Activated CD8-positive, alpha-beta memory T cell treated with anti-CD3 and anti-CD28 coated beads for 1 hour (primary cell): ENCODE measurements around the gene NOX4.
"Not testable (repeated sequence)": the region's sequence is repeated elsewhere in the genome, so short reads cannot be mapped to it uniquely, and the experiment has no call there.

Experiments
- DNase-seq, 2 donors: peaks; one replicate each; pipeline ENCODE4 v3.0.0-alpha.2; 2020; ENCODE audit warnings: low read depth in 1 of 2; ENCODE audit errors: extremely low read depth in 1 of 2

Gene NOX4

DNA sequence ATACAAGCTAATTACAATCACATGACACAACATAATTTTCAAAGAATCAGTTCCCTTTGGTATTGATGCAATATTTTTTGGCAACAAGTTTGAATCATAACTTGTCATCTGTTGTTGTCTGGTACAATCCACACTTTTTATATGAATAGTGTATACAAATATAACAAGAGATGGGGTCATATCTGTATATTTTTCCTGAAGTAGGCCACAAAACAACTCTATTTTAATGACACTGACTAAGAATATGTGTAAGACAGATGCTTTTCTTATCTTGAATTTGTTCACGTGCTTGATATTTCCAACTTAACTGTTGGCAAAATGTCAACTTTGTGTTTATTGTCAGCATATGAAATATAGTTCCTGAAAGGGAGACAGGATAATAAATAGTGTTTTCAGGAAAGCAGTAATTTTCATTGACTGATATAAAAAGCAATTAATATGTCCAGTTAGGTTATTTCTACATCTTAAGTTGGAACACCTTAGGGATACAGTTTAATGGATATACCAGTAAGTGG, 27.9 kb downstream of the NOX4 start:
- DNase-seq: no peak

DNA sequence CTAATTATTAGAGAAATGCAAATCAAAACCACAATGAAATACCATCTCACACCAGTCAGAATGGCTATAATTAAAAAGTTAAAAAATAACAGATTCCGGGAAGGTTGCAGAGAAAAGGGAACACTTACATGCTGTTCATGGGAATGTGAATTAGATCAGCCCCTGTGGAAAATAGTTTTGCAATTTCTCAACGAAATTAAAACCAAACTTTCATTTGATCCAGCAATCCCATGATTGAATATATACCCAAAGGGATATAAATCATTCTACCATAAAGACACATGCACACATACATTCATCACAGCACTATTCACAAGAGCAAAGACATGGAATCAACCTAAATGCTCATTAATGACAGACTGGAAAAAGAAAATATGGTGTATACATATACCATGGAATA, 32.5 kb downstream of the NOX4 start:
- no peak for DNase-seq

DNA sequence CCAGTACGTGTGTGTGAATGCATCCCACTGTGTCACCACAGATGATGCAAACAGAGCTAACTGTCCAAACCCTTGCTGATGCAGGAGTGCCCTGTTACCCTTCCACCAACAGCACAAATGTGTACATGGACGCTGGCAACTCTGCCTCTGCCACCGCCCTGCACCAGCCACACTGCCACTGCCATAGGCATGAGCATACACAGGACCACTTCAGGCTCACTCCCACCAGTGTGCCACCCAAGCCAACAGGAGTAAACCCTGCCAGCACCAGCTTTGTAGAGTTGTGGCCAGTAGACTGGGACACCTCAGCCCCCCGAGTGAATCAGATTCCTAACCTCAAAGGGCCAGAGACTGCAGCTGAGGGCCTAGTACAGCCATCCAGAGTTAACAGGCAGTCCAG, 34.0 kb downstream of the NOX4 start:
- no peak for DNase-seq

DNA sequence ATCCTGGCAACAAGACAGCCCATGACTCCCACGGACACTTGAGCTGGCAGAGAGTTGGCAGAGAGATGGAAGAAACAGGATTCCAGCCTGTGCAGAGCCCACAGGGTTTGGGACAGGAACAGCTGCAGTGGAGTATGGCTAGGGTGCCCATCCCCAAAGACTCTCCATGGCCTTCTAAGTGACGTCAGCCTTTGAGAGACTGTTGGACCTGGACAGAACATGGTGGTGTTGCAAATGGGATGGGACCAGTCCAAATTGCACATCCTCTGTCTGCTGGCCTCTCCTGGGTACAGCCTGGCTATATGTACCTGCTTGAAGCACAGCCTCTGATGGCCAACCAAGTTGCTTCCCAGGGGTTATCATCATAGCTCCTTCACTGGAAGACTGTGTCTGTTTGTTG, 34.5 kb downstream of the NOX4 start:
- no peak for DNase-seq

DNA sequence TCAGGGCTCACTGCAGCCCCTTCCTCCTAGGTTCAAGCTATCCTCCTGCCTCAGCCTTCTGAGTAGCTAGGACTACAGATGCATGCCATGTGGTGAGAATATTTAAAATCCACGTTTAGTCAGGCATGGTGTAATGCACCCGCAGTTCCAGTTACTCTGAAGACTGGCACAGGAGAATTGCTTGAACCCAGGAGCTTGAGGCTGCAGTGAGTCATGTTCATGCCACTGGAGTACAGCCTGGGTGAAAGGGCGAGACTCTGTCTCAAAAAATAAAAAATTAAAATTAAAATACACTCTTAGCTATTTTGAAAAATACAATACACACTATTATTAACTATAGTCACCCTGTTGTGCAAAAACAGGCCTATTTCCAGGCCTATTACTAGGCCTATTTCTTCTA, 38.4 kb downstream of the NOX4 start:
- no peak for DNase-seq

DNA sequence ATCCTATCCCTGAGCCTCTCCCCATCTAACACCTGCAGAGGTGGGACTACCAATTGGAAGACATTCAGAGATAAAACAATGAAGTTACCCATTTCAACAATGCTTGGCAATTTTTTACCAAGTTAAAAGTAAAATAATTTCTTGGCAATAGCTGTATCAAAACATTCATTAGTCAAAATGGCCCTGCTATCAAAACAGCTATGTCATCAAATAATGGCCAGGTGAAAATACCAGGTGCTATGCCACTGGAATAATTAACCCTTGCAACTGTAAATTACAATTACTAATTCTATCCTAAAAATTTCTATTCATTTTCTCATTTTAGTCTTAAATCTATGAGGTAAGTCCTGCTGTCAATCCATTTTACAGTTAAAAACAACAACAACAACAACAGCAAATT, 43.3 kb downstream of the NOX4 start:
- DNase-seq: no peak

DNA sequence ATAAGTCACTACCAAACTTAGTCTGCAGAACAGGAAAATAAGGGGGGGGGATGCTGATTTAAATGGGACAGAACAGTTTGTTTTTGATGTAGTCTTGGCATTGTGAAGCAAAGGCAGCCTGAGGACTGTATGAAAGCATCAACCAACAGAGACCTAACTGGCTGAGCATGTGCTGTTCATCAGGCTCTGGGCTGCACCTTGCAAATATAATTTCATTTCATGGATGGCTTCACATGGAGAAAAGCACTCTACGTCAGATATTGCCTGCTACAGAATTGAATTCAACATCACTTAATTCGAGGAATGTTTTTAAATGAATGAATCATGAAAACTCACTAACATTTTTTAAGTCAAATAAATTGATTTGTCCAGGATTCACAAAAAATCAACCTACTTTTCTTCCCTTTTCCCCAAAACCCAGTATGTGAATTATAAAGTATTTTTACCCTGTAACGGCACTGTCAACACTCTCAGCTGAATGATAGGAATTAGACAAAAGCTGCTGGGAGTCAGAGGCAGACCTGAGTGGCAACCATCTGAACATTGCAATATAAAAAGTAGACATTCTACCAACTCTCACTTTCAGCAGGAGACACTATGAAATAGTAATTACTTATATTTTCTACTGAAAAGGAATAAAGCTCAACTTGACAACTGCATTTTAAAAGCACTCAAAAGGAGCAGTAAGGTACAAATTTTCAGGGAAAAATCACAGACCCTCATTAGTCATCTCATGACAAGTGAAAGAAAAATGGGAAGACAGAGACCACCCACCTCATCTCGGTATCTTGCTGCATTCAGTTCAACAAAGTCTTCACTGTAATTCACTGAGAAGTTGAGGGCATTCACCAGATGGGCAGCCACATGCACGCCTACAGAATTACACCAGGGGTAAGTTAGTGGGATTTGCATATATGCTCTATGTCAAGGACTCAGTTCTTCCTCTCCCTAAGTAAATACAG, 47.5 kb downstream of the NOX4 start:
- no peak for DNase-seq

DNA sequence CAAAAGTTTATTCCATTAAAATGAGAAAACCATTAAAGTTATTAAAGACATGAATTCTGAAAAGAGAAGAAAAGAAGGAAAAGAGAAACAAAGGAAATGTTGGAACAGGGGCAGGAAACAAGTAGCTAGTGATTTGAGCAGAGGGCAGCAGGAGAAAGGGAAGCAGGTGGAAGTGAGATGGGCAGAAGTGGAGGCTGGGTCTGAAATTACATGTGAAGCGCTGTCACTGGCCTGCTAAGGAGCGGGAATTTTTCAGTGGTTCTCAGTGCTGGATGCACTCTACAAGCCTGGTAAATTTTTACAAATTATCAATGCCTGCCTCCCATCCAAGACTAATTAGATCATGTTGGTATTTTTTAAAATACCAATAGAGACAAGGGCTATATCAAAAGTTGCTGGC, 48.4 kb downstream of the NOX4 start:
- no peak for DNase-seq

DNA sequence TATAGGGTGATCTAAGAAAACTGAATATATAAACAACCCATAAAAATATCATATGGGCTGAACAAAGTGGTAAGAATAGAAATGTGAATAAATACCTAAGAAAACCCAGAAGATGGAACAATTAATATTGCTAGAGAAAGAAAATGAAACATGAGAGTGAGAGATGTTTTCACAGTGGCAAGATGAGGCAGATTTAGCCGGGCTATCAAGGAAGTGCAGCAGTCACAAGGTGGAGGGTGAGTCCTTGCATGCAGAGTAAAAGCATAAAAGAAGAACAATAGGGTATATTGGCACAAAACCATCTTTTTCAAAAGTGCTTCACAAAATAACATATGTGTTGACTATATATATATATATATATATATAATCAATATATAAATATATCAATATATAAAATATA, 49.6 kb downstream of the NOX4 start:
- DNase-seq: no peak

DNA sequence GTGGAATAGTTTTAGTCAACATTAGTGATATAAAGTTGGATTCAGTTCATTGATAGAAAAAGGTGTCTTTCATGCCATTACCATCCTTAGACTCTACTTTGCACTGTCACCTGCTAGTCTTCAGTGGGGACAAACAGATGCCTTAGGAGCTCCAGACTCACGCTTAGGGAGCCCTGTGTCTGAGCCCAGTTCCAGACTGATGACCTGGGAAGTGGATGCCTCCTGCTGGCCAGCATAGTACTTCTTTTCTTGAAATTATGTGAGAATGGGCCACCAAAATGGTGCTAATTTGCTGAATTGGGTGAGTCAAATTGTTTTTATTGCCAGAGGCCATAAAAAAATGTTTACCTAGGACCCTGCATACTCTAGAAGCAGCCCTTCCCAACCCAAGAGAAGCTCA, 53.9 kb downstream of the NOX4 start:
- no peak for DNase-seq

DNA sequence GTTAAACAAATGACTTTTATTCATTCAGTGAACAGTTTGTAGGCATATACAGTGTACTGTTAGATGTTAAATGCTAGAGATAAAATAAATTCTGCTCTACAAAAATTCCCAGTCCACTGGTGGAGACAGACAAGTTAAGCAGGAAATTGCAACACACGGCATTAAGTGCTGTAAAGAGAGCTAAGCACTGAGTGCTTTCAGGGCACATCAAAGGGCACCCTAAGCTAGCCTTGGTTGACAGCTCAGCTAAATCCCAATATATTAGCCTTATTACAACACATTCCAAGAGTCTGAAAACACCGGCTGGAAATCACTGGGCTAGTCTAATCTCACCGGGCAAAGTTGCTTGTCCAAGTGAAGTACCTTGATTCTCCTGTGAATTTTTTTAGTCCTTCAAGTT, 55.1 kb downstream of the NOX4 start:
- no peak for DNase-seq

DNA sequence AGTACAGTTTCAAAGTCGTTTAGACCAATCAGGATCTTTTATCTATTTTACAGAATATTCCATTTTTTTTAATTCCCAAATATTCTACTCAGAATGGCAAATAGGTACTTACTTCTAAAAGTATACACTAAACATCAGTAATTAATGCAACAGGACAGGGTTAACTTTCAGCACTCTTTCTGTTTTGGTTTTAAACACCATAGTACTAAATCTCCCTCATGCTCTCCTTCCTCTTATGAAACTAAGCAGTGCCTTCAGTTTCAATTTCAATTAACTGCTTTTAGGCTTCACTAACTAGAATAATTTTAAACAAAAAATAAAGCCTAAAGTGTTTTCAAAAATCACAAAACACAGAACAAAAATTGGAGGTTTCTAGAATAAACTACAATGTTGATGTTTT, 57.9 kb downstream of the NOX4 start:
- no peak for DNase-seq

DNA sequence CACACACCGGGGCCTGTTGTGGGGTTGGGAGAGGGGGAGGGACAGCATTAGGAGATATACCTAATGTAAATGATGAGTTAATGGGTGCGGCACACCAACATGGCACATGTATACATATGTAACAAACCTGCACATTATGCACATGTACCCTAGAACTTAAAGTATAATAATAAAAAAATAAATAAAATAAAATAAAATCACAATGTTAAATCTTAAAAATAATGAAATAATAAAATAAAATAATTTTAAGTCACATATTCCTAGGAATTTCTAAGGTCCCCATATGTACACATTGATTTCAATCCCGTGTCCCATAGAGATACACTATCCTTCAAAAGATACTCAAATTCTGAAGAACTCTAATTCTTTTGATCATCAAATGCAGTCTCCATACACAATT, 59.0 kb downstream of the NOX4 start:
- DNase-seq: not testable (repeated sequence)

DNA sequence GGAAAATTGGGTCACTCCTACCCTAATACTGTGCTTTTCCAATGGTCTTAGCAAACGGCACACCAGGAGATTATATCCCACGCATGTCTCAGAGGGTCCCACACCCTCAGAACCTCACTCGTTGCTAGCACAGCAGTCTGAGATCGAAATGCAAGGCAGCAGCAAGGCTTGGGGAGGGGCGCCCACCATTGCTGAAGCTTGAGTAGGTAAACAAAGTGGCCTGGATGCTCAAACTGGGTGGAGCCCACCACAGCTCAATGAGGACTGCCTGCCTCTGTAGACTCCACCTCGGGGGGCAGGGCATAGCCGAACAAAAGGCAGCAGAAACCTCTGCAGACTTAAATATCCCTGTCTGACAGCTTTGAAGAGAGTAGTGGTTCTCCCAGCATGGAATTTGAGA, 64.7 kb downstream of the NOX4 start:
- not testable (repeated sequence) for DNase-seq

DNA sequence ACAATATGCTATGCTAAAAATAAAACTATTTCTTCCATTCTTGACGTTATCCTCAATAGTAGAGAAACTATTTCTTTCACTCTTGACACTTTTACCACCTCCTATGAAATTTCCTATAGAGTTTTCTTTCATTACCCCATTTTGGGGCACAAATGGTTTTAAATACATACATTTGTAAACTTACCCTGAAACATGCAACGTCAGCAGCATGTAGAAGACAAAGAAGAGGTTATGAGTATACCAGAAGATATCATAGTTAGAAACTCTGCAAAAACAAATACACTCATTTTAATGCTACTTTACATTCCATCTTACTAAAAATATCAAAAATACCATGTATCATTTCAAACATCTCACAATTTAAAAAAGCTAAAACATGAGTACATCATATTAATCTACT, 69.5 kb downstream of the NOX4 start:
- no peak for DNase-seq

DNA sequence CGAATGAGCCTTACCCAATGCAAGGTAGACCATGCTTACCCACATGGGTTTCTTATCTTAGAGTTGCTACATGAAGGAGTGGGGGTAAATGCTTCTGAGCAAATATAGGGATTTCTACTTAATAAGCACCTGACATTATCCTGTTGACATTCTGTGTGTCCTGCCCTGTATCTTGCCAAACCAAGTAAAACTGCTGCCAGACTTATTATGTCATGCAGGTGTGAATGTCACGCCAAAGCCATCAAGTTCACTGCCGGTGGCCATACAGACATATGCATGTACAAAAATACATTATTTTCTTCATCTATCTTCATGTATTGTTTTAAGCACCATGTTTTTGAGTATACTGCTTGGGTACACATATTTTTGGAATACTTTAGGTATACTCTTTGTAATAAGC, 70.2 kb downstream of the NOX4 start:
- DNase-seq: no peak

DNA sequence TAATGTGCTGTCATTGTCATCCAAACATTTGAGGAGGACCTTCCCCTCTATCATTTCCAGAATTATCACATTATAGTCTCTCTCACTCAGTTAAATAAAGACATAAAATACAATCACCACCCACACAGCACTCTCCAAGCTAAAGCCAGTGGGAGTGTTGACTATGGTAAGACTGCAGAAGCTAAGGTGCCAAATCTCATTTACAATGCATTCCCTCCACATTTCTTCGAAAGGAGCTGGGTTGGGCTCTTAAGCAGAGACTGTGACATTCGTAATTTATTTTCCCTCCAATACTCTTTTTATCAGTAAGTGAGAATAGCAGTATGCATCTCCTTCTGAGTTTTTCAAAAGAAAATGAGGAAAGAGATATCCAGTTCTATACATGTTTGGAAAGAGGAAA, 74.2 kb downstream of the NOX4 start:
- DNase-seq: no peak

DNA sequence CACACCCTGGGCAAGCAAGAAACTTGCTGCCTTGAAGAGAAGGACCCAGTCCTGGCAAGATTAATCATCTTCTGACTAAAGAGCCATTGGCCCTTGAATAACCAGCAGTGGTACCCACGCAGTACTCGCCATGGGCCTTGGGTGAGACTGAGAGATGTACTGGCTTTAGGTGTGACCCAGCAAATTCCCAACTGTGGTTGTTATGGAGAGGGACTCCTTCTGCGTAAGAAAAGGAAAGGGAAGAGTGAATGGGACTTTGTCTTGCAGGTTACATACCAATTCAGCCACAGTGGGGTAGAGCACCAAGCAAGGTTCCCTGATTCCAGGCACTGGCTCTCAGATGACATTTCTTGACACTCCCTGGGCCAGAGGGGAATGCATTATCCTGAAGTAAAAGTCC, 80.1 kb downstream of the NOX4 start:
- not testable (repeated sequence) for DNase-seq

DNA sequence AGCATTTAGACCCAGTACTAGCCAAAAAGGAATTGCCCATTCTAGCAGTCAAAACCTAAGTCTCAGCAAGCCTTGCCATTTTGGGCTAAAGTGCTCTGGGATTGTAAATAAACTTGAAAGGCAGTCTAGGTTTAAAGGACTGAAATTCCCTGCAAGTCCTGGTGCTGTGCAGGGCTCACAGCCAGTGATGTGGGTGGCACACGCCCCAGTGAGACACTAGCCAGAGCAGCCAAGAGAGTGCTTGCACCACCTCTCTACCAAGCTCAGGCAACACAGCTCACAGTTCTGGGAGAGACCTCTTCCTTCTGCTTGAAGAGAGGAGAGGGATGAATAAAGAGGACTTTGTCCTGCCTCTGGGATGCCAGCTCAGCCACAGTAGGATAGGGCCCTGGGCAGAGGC, 80.5 kb downstream of the NOX4 start:
- DNase-seq: not testable (repeated sequence)

DNA sequence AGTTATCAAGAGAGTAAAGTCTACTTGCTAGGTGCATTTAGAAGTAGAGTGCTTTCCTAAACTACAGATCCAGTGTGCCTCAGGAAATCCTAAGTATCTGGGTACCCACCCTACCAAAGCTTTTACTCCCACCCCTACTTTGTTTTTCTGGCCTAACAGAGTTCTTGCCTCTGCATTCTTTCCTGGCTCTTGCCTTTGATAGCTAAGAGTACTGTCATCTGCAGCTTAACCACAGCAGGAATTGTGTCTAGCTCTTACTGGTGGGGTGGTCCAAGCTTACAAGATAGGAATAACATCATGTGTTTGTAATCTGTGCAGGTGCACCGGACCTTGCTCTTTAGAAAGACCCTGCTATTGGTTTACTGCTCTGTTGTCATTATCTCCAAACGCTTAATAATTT, 82.7 kb downstream of the NOX4 start:
- not testable (repeated sequence) for DNase-seq

DNA sequence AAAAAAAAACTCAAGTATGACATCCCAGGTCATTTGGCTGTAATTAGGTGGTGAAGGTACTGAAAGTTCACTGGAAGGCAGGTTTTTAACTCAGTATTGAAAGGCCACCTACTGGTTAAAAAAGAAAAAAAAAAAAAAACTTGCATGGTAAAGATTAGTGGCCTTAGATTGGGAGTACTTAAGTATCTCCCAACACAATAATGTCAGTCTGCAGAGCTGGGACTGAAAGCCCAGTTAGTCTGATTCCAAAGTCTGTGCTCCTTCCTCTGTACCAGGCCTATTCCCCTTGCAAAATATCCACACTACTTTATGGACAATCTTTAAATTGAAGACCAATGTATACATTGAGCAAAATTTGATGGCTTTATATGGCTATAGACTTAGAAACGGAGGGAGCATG, 85.5 kb downstream of the NOX4 start:
- DNase-seq: no peak

DNA sequence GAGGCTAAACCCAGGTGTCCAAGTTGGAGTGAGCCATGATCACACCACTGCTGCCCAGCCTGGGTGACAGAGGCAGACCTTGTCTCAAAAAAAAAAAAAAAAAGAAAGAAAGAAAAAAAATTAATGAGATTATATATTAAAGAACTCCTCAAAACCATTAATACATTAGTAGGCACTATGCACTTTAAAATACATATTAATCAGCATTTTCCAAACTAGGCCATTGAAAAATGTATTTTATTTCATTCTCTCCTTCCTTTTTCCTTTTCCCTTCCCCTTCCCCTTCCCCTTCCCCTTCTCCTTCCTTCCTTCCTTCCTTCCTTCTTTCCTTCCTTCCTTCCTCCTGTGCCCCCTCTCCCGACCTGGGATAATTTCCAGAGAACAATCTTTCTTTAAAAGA, 99.5 kb downstream of the NOX4 start:
- not testable (repeated sequence) for DNase-seq

DNA sequence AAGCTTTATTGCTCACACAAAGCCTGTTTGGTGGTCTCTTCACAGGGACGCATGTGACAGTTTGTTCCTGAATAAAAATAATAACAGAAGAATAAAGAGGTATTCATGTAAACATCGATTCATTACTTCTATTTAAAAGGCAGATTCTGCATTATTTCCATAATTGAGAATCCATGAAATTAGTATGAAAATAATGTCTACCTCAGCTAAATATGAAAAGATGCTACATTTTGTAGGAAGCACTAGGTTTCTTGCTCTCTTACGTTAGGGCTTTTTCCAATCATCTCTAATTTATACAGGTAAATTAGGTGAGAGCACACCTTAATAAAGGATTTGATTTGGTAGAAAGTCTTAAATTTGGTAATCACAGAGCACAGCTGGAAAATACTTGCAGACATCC, 103.7 kb downstream of the NOX4 start:
- not testable (repeated sequence) for DNase-seq
